SK-N-SH treated with all-trans-retinoic acid at 6 μM for 48 hours (cell line): ENCODE measurements around the gene FBXO47.
"Not testable (repeated sequence)": the region's sequence is repeated elsewhere in the genome, so short reads cannot be mapped to it uniquely, and the experiment has no call there.

Experiments used
- ATAC-seq: fragments of 200-7000 bp; cut with Tn5 transposase; 3 replicates; pipeline ENCODE4 v1.9.1; 2020; ENCODE audit warnings: mild to moderate bottlenecking, moderate library complexity
- ARNTL ChIP-seq: fragments of 450-650 bp; formaldehyde crosslinking; IDR thresholded peaks from 2 replicates; pipeline ENCODE4 v1.5.0; 2020; ENCODE audit warnings: low read depth, mild to moderate bottlenecking, moderate library complexity, borderline replicate concordance
- BACH2 ChIP-seq: fragments of 250-450 bp; sonication (Bioruptor Pico); IDR thresholded peaks from 2 replicates; pipeline ENCODE4 v1.9.0; 2021; ENCODE audit warnings: mild to moderate bottlenecking, borderline replicate concordance
- CSDC2 ChIP-seq: fragments of 250-450 bp; sonication (Bioruptor Pico); IDR thresholded peaks from 2 replicates; pipeline ENCODE4 v1.5.0; 2020; ENCODE audit warnings: mild to moderate bottlenecking, moderate library complexity
- ESRRG ChIP-seq: fragments of 250-450 bp; sonication (Bioruptor Pico); IDR thresholded peaks from 2 replicates; pipeline ENCODE4 v1.6.1; 2021; ENCODE audit warnings: mild to moderate bottlenecking
- GLIS3 ChIP-seq: fragments of 250-450 bp; sonication (Bioruptor Pico); IDR thresholded peaks from 2 replicates; pipeline ENCODE4 v1.5.0; 2020; ENCODE audit warnings: mild to moderate bottlenecking, moderate library complexity
- ISL1 ChIP-seq: fragments of 250-450 bp; sonication (Bioruptor Pico); IDR thresholded peaks from 2 replicates; pipeline ENCODE4 v2.1.2; 2022; ENCODE audit warnings: mild to moderate bottlenecking, moderate library complexity
- OSR1 ChIP-seq: fragments of 250-450 bp; sonication (Bioruptor Pico); IDR thresholded peaks from 2 replicates; pipeline ENCODE4 v1.8.0; 2022; ENCODE audit warnings: moderate library complexity, mild to moderate bottlenecking, inconsistent platforms
- PPARA ChIP-seq: fragments of 250-450 bp; sonication (Bioruptor Pico); IDR thresholded peaks from 2 replicates; pipeline ENCODE4 v1.5.0; 2020; ENCODE audit warnings: mild to moderate bottlenecking, borderline replicate concordance
- RARB ChIP-seq: fragments of 250-450 bp; sonication (Bioruptor Pico); IDR thresholded peaks from 2 replicates; pipeline ENCODE4 v1.8.0; 2021; ENCODE audit warnings: mild to moderate bottlenecking, moderate library complexity
- SNAI2 ChIP-seq: fragments of 250-450 bp; sonication (Bioruptor Pico); IDR thresholded peaks from 2 replicates; pipeline ENCODE4 v1.5.0; 2020; ENCODE audit warnings: mild to moderate bottlenecking, moderate library complexity
- TCF4 ChIP-seq: fragments of 250-450 bp; sonication (Bioruptor Pico); IDR thresholded peaks from 2 replicates; pipeline ENCODE4 v1.8.0; 2021; ENCODE audit warnings: mild to moderate bottlenecking, moderate library complexity, borderline replicate concordance
- TOX ChIP-seq: fragments of 250-450 bp; sonication (Bioruptor Pico); IDR thresholded peaks from 2 replicates; pipeline ENCODE4 v1.8.0; 2021; ENCODE audit warnings: mild to moderate bottlenecking, moderate library complexity, borderline replicate concordance
- ZFP3 ChIP-seq: fragments of 250-450 bp; sonication (Bioruptor Pico); IDR thresholded peaks from 2 replicates; pipeline ENCODE4 v1.5.0; 2020; ENCODE audit warnings: mild to moderate bottlenecking, moderate library complexity
- ZNF565 ChIP-seq: fragments of 450-650 bp; formaldehyde crosslinking; conservative IDR thresholded peaks from 2 replicates; pipeline ENCODE4 v1.5.0; 2020; ENCODE audit warnings: low read depth, mild to moderate bottlenecking, moderate library complexity
- ZNF70 ChIP-seq: fragments of 450-650 bp; formaldehyde crosslinking; IDR thresholded peaks from 2 replicates; pipeline ENCODE4 v1.5.0; 2020; ENCODE audit warnings: mild to moderate bottlenecking, moderate library complexity
- TF ChIP-seq, protein P1 (sequence below): fragments of 250-450 bp; sonication (Bioruptor Pico); IDR thresholded peaks from 2 replicates; pipeline ENCODE4 v1.5.1; 2021; ENCODE audit warnings: mild to moderate bottlenecking, moderate library complexity
- TF ChIP-seq, protein P2 (sequence below): fragments of 250-450 bp; sonication (Bioruptor Pico); IDR thresholded peaks from 2 replicates; pipeline ENCODE4 v1.8.0; 2021; ENCODE audit warnings: low read depth, mild to moderate bottlenecking, moderate library complexity, borderline replicate concordance
- TF ChIP-seq, protein P3 (sequence below): fragments of 250-450 bp; sonication (Bioruptor Pico); IDR thresholded peaks from 2 replicates; pipeline ENCODE4 v1.5.0; 2020; ENCODE audit warnings: mild to moderate bottlenecking, moderate library complexity
- TF ChIP-seq, protein P4 (sequence below): fragments of 250-450 bp; sonication (Bioruptor Pico); IDR thresholded peaks from 2 replicates; pipeline ENCODE4 v1.5.1; 2020; ENCODE audit warnings: low read depth, mild to moderate bottlenecking, moderate library complexity
- TF ChIP-seq, protein P5 (sequence below): fragments of 250-450 bp; sonication (Bioruptor Pico); IDR thresholded peaks from 2 replicates; pipeline ENCODE4 v1.8.0; 2020; ENCODE audit warnings: mild to moderate bottlenecking, moderate library complexity, borderline replicate concordance

The FBXO47 gene

DNA sequence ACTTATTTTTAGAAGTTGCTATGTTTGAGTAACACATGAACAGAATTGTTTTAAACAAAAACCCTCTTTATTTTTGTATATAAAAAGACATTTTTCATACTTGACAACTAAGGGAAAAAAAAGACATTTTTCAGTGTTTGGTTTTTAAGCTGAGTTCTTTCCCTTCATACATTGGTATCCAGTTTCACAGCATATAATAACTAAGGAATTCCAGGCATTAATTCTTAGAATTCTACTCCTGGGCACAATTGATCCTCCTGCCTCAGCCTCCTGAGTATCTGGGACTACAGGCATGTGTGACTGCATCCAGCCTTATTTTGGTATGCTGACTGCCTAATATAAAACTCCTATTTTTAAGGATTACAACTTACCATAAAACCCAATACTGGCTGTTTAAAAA, 8.4 kb downstream of the FBXO47 start:
- peak; percentile 96 for ATAC-seq
- no peak for TF ChIP-seq ESRRG (CRISPR knock-in tag)
- TF ChIP-seq GLIS3 (CRISPR knock-in tag), result no peak
- TF ChIP-seq, protein P1, sequence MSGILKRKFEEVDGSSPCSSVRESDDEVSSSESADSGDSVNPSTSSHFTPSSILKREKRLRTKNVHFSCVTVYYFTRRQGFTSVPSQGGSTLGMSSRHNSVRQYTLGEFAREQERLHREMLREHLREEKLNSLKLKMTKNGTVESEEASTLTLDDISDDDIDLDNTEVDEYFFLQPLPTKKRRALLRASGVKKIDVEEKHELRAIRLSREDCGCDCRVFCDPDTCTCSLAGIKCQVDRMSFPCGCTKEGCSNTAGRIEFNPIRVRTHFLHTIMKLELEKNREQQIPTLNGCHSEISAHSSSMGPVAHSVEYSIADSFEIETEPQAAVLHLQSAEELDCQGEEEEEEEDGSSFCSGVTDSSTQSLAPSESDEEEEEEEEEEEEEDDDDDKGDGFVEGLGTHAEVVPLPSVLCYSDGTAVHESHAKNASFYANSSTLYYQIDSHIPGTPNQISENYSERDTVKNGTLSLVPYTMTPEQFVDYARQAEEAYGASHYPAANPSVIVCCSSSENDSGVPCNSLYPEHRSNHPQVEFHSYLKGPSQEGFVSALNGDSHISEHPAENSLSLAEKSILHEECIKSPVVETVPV (CRISPR knock-in tag), result no peak
- TF ChIP-seq, protein P2, sequence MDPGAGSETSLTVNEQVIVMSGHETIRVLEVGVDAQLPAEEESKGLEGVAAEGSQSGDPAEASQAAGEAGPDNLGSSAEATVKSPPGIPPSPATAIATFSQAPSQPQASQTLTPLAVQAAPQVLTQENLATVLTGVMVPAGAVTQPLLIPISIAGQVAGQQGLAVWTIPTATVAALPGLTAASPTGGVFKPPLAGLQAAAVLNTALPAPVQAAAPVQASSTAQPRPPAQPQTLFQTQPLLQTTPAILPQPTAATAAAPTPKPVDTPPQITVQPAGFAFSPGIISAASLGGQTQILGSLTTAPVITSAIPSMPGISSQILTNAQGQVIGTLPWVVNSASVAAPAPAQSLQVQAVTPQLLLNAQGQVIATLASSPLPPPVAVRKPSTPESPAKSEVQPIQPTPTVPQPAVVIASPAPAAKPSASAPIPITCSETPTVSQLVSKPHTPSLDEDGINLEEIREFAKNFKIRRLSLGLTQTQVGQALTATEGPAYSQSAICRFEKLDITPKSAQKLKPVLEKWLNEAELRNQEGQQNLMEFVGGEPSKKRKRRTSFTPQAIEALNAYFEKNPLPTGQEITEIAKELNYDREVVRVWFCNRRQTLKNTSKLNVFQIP, result no peak
- TF ChIP-seq, protein P3, sequence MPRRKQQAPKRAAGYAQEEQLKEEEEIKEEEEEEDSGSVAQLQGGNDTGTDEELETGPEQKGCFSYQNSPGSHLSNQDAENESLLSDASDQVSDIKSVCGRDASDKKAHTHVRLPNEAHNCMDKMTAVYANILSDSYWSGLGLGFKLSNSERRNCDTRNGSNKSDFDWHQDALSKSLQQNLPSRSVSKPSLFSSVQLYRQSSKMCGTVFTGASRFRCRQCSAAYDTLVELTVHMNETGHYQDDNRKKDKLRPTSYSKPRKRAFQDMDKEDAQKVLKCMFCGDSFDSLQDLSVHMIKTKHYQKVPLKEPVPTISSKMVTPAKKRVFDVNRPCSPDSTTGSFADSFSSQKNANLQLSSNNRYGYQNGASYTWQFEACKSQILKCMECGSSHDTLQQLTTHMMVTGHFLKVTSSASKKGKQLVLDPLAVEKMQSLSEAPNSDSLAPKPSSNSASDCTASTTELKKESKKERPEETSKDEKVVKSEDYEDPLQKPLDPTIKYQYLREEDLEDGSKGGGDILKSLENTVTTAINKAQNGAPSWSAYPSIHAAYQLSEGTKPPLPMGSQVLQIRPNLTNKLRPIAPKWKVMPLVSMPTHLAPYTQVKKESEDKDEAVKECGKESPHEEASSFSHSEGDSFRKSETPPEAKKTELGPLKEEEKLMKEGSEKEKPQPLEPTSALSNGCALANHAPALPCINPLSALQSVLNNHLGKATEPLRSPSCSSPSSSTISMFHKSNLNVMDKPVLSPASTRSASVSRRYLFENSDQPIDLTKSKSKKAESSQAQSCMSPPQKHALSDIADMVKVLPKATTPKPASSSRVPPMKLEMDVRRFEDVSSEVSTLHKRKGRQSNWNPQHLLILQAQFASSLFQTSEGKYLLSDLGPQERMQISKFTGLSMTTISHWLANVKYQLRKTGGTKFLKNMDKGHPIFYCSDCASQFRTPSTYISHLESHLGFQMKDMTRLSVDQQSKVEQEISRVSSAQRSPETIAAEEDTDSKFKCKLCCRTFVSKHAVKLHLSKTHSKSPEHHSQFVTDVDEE (CRISPR knock-in tag), result no peak
- TF ChIP-seq, protein P4, sequence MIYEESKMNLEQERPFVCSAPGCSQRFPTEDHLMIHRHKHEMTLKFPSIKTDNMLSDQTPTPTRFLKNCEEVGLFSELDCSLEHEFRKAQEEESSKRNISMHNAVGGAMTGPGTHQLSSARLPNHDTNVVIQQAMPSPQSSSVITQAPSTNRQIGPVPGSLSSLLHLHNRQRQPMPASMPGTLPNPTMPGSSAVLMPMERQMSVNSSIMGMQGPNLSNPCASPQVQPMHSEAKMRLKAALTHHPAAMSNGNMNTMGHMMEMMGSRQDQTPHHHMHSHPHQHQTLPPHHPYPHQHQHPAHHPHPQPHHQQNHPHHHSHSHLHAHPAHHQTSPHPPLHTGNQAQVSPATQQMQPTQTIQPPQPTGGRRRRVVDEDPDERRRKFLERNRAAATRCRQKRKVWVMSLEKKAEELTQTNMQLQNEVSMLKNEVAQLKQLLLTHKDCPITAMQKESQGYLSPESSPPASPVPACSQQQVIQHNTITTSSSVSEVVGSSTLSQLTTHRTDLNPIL, result no peak
- TF ChIP-seq OSR1 (CRISPR knock-in tag), result no peak
- TF ChIP-seq ARNTL (CRISPR knock-in tag), result no peak
- no peak for TF ChIP-seq ZNF565 (CRISPR knock-in tag)
- TF ChIP-seq, protein P5, sequence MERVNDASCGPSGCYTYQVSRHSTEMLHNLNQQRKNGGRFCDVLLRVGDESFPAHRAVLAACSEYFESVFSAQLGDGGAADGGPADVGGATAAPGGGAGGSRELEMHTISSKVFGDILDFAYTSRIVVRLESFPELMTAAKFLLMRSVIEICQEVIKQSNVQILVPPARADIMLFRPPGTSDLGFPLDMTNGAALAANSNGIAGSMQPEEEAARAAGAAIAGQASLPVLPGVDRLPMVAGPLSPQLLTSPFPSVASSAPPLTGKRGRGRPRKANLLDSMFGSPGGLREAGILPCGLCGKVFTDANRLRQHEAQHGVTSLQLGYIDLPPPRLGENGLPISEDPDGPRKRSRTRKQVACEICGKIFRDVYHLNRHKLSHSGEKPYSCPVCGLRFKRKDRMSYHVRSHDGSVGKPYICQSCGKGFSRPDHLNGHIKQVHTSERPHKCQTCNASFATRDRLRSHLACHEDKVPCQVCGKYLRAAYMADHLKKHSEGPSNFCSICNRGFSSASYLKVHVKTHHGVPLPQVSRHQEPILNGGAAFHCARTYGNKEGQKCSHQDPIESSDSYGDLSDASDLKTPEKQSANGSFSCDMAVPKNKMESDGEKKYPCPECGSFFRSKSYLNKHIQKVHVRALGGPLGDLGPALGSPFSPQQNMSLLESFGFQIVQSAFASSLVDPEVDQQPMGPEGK (CRISPR knock-in tag), result no peak
- TF ChIP-seq SNAI2 (CRISPR knock-in tag), result no peak
- no peak for TF ChIP-seq TOX (CRISPR knock-in tag)
- no peak for TF ChIP-seq RARB (CRISPR knock-in tag)
- no peak for TF ChIP-seq CSDC2 (CRISPR knock-in tag)
- TF ChIP-seq BACH2 (CRISPR knock-in tag), result no peak
- no peak for TF ChIP-seq ZFP3 (CRISPR knock-in tag)
- TF ChIP-seq, all 23 proteins: peak for 0

DNA sequence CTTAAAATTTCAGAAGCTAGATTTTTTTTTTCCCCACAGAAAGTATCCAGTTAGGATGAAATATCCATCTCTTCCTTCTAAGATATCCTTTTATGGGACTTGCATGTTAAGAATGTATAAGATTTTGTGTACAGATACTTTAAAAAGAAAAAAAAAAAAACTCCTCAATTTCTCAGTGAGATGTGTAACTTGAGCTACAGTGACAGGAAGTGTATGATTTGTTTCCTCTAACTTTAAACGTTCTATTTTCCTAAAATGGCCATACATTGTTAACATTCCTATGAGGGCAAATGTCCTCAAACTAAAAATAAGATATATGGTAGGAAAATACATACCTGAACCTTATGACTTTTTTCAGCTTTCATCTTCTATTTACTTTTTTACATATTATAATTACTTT, 8.9 kb downstream of the FBXO47 start:
- ATAC-seq, result peak; percentile 76
- TF ChIP-seq, protein P2, result no peak
- TF ChIP-seq ISL1 (CRISPR knock-in tag) (0 out of 2 replicates have a peak, but pooled peaks have one; percentile 16), ZNF70 (CRISPR knock-in tag) (no peak)

DNA sequence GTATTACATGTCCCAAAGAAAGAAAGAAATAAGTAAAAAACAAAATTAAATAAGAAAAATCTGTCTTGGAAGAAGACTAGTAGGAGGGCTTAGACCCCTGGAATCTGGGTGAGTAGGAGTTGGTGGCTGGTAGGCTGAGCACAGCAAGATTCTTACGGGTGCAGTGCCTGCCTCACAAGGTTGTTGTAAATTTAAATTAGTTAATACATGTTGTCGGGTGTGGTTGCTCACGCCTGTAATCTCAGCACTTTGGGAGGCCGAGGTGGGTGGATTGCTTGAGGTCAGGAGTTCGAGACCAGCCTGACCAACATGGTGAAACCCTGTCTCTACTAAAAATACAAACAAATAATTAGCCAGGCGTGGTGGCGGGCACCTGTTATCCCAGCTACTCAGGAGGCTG, 13.4 kb downstream of the FBXO47 start:
- not testable (repeated sequence) for ATAC-seq

DNA sequence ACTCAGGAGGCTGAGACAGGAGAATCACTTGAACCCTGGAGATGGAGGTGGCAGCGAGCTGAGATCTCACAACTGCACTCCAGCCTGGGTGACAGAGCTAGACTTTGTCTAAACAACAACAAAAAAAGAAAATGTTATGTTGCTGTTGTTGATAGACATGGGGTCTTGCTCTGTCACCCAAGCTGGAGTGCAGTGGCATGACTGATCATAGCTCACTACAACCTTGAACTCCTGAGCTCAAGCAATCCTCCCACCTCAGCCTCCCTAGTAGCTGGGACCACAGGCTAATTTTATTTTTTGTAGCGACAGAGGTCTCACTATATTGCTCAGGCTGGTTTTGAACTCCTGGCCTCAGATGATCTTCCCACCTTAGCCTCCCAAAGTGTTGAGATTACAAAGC, 20.0 kb downstream of the FBXO47 start:
- no peak for ATAC-seq
- TF ChIP-seq PPARA (no peak), TCF4 (CRISPR knock-in tag) (no peak)
- TF ChIP-seq, protein P3 (CRISPR knock-in tag), result no peak
- TF ChIP-seq, protein P2, result no peak
